Endodermal cell (in vitro differentiated cells): Measurements from ENCODE around the gene ALPL. TPM values are rescaled to one million over a fixed set of nuclear protein-coding genes. Genes with fewer than 3 reads are reported as not detected.

Experiments
- DNase-seq: peaks from one replicate; pipeline ENCODE4 v3.0.0-alpha.2; 2017
- H3K27ac ChIP-seq: 2 replicates; pipeline ENCODE4 v1.5.1; 2013; ENCODE audit warnings: mild to moderate bottlenecking, low read depth, low read length, moderate library complexity
- H3K27me3 ChIP-seq: 2 replicates; pipeline ENCODE4 v1.6.1; 2013; ENCODE audit warnings: mild to moderate bottlenecking, low read length, moderate library complexity; ENCODE audit not compliant: insufficient read depth, control insufficient read depth, poor library complexity, severe bottlenecking
- H3K36me3 ChIP-seq: 2 replicates; pipeline ENCODE4 v1.7.0; 2013; ENCODE audit warnings: mild to moderate bottlenecking, low read length, moderate library complexity; ENCODE audit not compliant: control insufficient read depth, insufficient read depth
- H3K4me1 ChIP-seq: one replicate; pipeline ENCODE4 v1.7.0; 2013; ENCODE audit warnings: low read length; ENCODE audit not compliant: control insufficient read depth, insufficient read depth
- H3K4me3 ChIP-seq: 2 replicates; pipeline ENCODE4 v1.5.1; 2013; ENCODE audit warnings: mild to moderate bottlenecking, low read length, moderate library complexity
- H3K9ac ChIP-seq: 2 replicates; pipeline ENCODE4 v1.6.1; 2013; ENCODE audit warnings: mild to moderate bottlenecking, low read length, moderate library complexity; ENCODE audit not compliant: poor library complexity, severe bottlenecking; ENCODE audit errors: extremely low read depth
- H3K9me3 ChIP-seq: 2 replicates; pipeline ENCODE4 v1.6.1; 2013; ENCODE audit warnings: mild to moderate bottlenecking, low read length, moderate library complexity; ENCODE audit not compliant: control insufficient read depth
- H3K27ac Mint-ChIP-seq: 2 replicates; pipeline ENCODE4 v1.8.0; 2020; ENCODE audit warnings: mixed read lengths
- H3K27me3 Mint-ChIP-seq: 2 replicates; pipeline ENCODE4 v1.8.0; 2021; ENCODE audit warnings: mild to moderate bottlenecking, mixed read lengths; ENCODE audit not compliant: insufficient read depth
- H3K36me3 Mint-ChIP-seq: 2 replicates; pipeline ENCODE4 v1.8.0; 2020; ENCODE audit warnings: low read depth, mixed read lengths
- H3K4me1 Mint-ChIP-seq: 2 replicates; pipeline ENCODE4 v1.8.0; 2020; ENCODE audit warnings: mixed read lengths
- H3K4me3 Mint-ChIP-seq: 2 replicates; pipeline ENCODE4 v1.8.0; 2020; ENCODE audit warnings: mild to moderate bottlenecking, moderate library complexity, mixed read lengths
- H3K9me3 Mint-ChIP-seq: 2 replicates; pipeline ENCODE4 v1.8.0; 2020; ENCODE audit warnings: mild to moderate bottlenecking, mixed read lengths
- CTCF ChIP-seq: fragments of 200-600 bp; sonication (generic); conservative IDR thresholded peaks from 2 replicates; pipeline ENCODE4 v1.5.0; 2021; ENCODE audit warnings: antibody characterized with exemption, mild to moderate bottlenecking
- WGBS, 2 experiments: methylation state at CpG; one replicate each; pipeline versions ENCODE4 v1.1.5 to v1.1.7; 2013; ENCODE audit warnings: missing lambda C conversion rate in 2 of 2, mixed read lengths in 1 of 2; ENCODE audit not compliant: insufficient coverage in 1 of 2, insufficient read length in 1 of 2; 5-methylcytosine and 5-hydroxymethylcytosine counted together
- total RNA-seq, 2 donors: library from RNA; stranded (reverse); fragmentation: NEBNext Ultra II Directional in 1 of 2; extraction: Animal tissue kit (Norgen Biotek cat#: 25700) in 1 of 2; gene quantifications; 2 replicates in 1 of 2; 3 replicates in 1 of 2; pipeline ENCODE4 v1.2.1, GENCODE V29; 2021

ALPL gene
- total RNA-seq, 2 donors from 2014 or later: 94.8 to 117 TPM

GRCh38 chr1:21574466-21575151, 65.4 kb downstream of the ALPL start:
- no peak overlapping the region for H3K4me3 ChIP-seq
- no peak overlapping the region for H3K9ac ChIP-seq
- TF ChIP-seq CTCF: no peak
- H3K9me3 ChIP-seq: no peaks in the 10 kb centered on the region
- peak; percentile 92 for DNase-seq
- H3K4me1 ChIP-seq: peaks cover 3% of the 10 kb centered on the region
- WGBS, 2 experiments: 63 to 69% methylated on average over 12 to 31 of the region's 31 CpGs
- no peaks in the 10 kb centered on the region for H3K36me3 ChIP-seq
- Mint-ChIP-seq H3K36me3 (peaks cover 14% of the 10 kb centered on the region), H3K27me3 (no peaks in the 10 kb centered on the region), H3K4me1 (peaks cover 10% of the 10 kb centered on the region), H3K9me3 (no peaks in the 10 kb centered on the region), H3K4me3 (no peak overlapping the region), H3K27ac (peak overlapping the region; percentile 91)
- peak overlapping the region; percentile 70 for H3K27ac ChIP-seq
- no peaks in the 10 kb centered on the region for H3K27me3 ChIP-seq

- H3K9ac ChIP-seq: no peak overlapping the region
- no peak overlapping the region for H3K27ac ChIP-seq
- H3K36me3 Mint-ChIP-seq: peaks cover 14% of the 10 kb centered on the region
- WGBS, 2 experiments: 95 to 100% methylated on average over 8 to 18 of the region's 18 CpGs
- no peak overlapping the region for H3K4me3 ChIP-seq
- peaks cover 3% of the 10 kb centered on the region for H3K4me1 ChIP-seq
- no peak overlapping the region for H3K27ac Mint-ChIP-seq
- no peaks in the 10 kb centered on the region for H3K9me3 Mint-ChIP-seq
- DNase-seq: no peak
- H3K36me3 ChIP-seq: no peaks in the 10 kb centered on the region
- H3K27me3 ChIP-seq: no peaks in the 10 kb centered on the region
- H3K4me3 Mint-ChIP-seq: no peak overlapping the region
- no peak for TF ChIP-seq CTCF
- H3K4me1 Mint-ChIP-seq: peaks cover 10% of the 10 kb centered on the region
- no peaks in the 10 kb centered on the region for H3K9me3 ChIP-seq
- H3K27me3 Mint-ChIP-seq: no peaks in the 10 kb centered on the region
These were observed 66.2 kb downstream of the ALPL start for GRCh38 chr1:21575351-21575942.

- Mint-ChIP-seq H3K27ac (no peak overlapping the region), H3K36me3 (peaks cover 11% of the 10 kb centered on the region), H3K9me3 (no peaks in the 10 kb centered on the region), H3K4me3 (no peak overlapping the region), H3K27me3 (no peaks in the 10 kb centered on the region), H3K4me1 (peaks cover 10% of the 10 kb centered on the region)
- Histone ChIP-seq H3K36me3 (no peaks in the 10 kb centered on the region), H3K4me1 (peaks cover 3% of the 10 kb centered on the region), H3K27ac (no peak overlapping the region), H3K9ac (no peak overlapping the region), H3K9me3 (no peaks in the 10 kb centered on the region), H3K27me3 (no peaks in the 10 kb centered on the region), H3K4me3 (no peak overlapping the region)
- no peak for DNase-seq
- no peak for TF ChIP-seq CTCF
- 93 to 97% methylated on average over 3 to 7 of the region's 7 CpGs for WGBS, 2 experiments
These were observed 67.0 kb downstream of the ALPL start for GRCh38 chr1:21576031-21576797.
